OCI-LY3 (cell line): ENCODE results near the gene HOXD8.

Experiments used
- H2AFZ ChIP-seq: fragments of 200-600, 300-600 bp; shearing (Covaris generic); 2 replicates; pipeline ENCODE4 v1.6.0; 2014; ENCODE audit warnings: antibody characterized with exemption, low read depth, low read length
- H3K27ac ChIP-seq: fragments of 200-600, 300-600 bp; sonication (generic); 2 replicates; pipeline ENCODE4 v1.5.1; 2014; ENCODE audit warnings: mild to moderate bottlenecking, low read length, moderate library complexity, mixed read lengths
- H3K27me3 ChIP-seq: fragments of 200-600, 300-600 bp; sonication (generic); 2 replicates; pipeline ENCODE4 v1.6.1; 2014; ENCODE audit warnings: low read depth, low read length, mixed read lengths
- H3K36me3 ChIP-seq: fragments of 200-600, 300-600 bp; sonication (generic); replicated peaks from 2 replicates; pipeline ENCODE3; 2014; ENCODE audit warnings: low read depth, low read length, mixed read lengths
- H3K4me1 ChIP-seq: fragments of 300-600, 200-600 bp; sonication (generic); 2 replicates; pipeline ENCODE4 v1.6.1; 2014; ENCODE audit warnings: low read length, mixed read lengths
- H3K4me2 ChIP-seq: fragments of 200-600, 300-600 bp; sonication (generic); 2 replicates; pipeline ENCODE4 v1.6.1; 2014; ENCODE audit warnings: low read length, mixed read lengths
- H3K4me3 ChIP-seq: fragments of 300-600, 200-600 bp; sonication (generic); 2 replicates; pipeline ENCODE4 v1.5.1; 2014; ENCODE audit warnings: antibody characterized with exemption, mild to moderate bottlenecking, low read length, moderate library complexity
- H3K79me2 ChIP-seq: fragments of 300-600, 200-600 bp; shearing (Covaris generic); 2 replicates; pipeline ENCODE4 v1.6.1; 2014; ENCODE audit warnings: mild to moderate bottlenecking, low read length, mixed read lengths
- H3K9ac ChIP-seq: fragments of 300-600, 200-600 bp; shearing (Covaris generic); 2 replicates; pipeline ENCODE4 v1.6.0; 2014; ENCODE audit warnings: mild to moderate bottlenecking, low read length, moderate library complexity
- H3K9me3 ChIP-seq: fragments of 200-600, 300-600 bp; shearing (Covaris generic); 2 replicates; pipeline ENCODE4 v1.6.1; 2014; ENCODE audit warnings: low read length, mixed read lengths; ENCODE audit not compliant: insufficient read depth
- H4K20me1 ChIP-seq: fragments of 200-600, 300-600 bp; sonication (generic); 2 replicates; pipeline ENCODE4 v1.6.1; 2016; ENCODE audit warnings: low read length, mixed read lengths; ENCODE audit not compliant: insufficient read depth
- CTCF ChIP-seq: fragments of 200-600, 300-600 bp; sonication (generic); IDR thresholded peaks from 2 replicates; pipeline ENCODE4 v1.5.1; 2014; ENCODE audit warnings: antibody characterized with exemption, low read length, low read depth
- EZH2phosphoT487 ChIP-seq: fragments of 200-600 bp; shearing (Covaris generic); IDR thresholded peaks from 2 replicates; pipeline ENCODE4 v1.6.1; 2018; ENCODE audit warnings: antibody characterized with exemption, mixed run types, low read depth

HOXD8 gene

GRCh38 chr2:176104316-176105077, 25.0 kb upstream of the HOXD8 start:
- Histone ChIP-seq H2AFZ (no peak overlapping the region), H3K27ac (peak overlapping the region; percentile 37; the same call in 1 of the 2 replicates), H3K4me3 (no peak overlapping the region), H4K20me1 (no peaks in the 10 kb centered on the region), H3K9me3 (no peaks in the 10 kb centered on the region), H3K27me3 (no peaks in the 10 kb centered on the region), H3K36me3 (no peaks in the 10 kb centered on the region), H3K9ac (no peak overlapping the region), H3K4me1 (peaks cover 14% of the 10 kb centered on the region), H3K4me2 (peak overlapping the region; percentile 11; the same call in 1 of the 2 replicates), H3K79me2 (no peaks in the 10 kb centered on the region)
- TF ChIP-seq EZH2phosphoT487 (no peak), CTCF (no peak)

- H3K36me3 ChIP-seq, result no peaks in the 10 kb centered on the region
- no peak for TF ChIP-seq CTCF
- TF ChIP-seq EZH2phosphoT487, result no peak
- no peaks in the 10 kb centered on the region for H3K27me3 ChIP-seq
- no peak overlapping the region for H2AFZ ChIP-seq
- no peak overlapping the region for H3K9ac ChIP-seq
- no peaks in the 10 kb centered on the region for H3K9me3 ChIP-seq
- no peak overlapping the region for H3K4me2 ChIP-seq
- H3K27ac ChIP-seq, result no peak overlapping the region
- H3K4me3 ChIP-seq, result no peak overlapping the region
- peaks cover 21% of the 10 kb centered on the region for H3K4me1 ChIP-seq
- H4K20me1 ChIP-seq, result no peaks in the 10 kb centered on the region
- H3K79me2 ChIP-seq, result no peaks in the 10 kb centered on the region
Measured at GRCh38 chr2:176105078-176105729, 24.3 kb upstream of the HOXD8 start.

- Histone ChIP-seq H3K4me3 (peak overlapping the region; percentile 62), H3K4me1 (peaks cover 28% of the 10 kb centered on the region), H4K20me1 (no peaks in the 10 kb centered on the region), H3K27me3 (no peaks in the 10 kb centered on the region), H3K36me3 (no peaks in the 10 kb centered on the region), H3K9ac (peak overlapping the region; percentile 51), H3K9me3 (no peaks in the 10 kb centered on the region), H2AFZ (peak overlapping the region; percentile 54; the same call in 1 of the 2 replicates), H3K4me2 (peak overlapping the region; percentile 60), H3K27ac (peak overlapping the region; percentile 45; the same call in 1 of the 2 replicates), H3K79me2 (no peaks in the 10 kb centered on the region)
- TF ChIP-seq CTCF (no peak), EZH2phosphoT487 (no peak)
Measured at GRCh38 chr2:176105730-176106580, 23.6 kb upstream of the HOXD8 start.
